Activated gamma-delta T cell treated with anti-CD3 and anti-CD28 coated beads, Interleukin-2, amount 50 U/mL, for 16 hours (primary cell): ENCODE results near the gene CAPZB.

ENCODE experiments used
- DNase-seq: peaks from one replicate; pipeline ENCODE4 v3.0.0-alpha.2; 2020; ENCODE audit warnings: low read depth

The CAPZB gene

DNA sequence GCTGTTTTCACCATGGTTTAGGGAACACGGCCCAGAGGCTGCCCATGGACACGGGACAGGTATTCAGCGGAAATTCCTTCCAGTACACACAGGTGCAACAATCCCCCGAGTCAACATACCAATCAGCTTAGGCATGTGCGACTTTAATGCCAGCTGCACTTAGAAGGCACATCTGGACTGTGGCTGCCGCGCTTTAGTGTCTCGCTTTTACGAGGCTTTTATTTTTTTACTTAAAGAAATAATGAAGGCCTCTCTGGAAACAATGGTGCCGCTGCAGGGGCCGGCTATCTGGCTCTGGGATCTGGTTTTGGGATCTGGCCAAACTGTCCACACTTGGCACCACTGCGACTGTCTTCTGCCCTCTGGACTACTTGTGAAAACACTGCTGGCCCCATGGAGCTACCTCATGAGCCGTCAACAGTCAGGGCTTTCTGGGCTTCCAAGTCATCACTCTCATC, 117.7 kb downstream of the CAPZB start:
- DNase-seq: no peak

DNA sequence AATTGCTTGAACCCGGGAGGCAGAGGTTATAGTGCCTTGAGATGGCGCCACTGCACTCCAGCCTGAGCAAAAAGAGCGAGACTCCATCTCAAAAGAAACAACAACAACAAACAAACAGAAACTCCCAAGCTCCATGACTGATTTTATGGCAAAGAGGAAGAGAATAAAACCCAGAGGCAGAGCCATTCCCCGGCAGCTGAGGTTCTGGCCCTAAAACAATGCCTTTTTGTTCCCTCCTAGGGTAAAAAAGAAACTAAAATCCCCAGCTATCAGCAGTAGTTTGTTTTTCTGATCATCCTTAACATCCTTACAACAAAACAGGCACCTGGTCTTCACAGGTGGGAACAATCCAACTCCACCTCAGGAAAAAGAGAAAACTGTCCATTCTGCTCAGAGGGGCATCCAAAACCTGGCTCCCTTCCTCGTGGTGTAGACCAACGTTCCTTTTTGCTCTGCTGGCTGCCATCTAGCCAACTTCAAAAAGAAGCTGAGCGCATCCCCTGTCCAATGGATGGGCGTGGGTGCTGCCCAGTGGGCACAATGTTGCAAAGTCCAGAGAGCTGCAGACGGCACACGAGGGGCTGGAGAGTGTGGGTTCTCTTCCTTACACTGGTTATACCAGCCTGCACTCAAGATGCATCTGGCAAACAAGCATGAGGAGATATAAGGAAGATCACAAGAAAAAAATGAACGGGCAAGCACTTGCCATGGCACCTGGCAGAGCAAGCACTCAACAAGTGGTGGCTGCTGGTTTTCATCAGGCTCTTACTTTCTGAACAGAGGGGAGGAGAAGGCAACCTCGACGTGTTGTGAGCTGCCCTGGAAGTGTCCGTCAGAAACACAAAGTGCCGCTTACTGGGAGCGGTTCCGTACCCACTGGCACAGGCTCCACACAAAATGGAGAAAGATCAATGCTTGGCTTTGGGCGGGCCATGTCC, 118.5 kb downstream of the CAPZB start:
- no peak for DNase-seq

DNA sequence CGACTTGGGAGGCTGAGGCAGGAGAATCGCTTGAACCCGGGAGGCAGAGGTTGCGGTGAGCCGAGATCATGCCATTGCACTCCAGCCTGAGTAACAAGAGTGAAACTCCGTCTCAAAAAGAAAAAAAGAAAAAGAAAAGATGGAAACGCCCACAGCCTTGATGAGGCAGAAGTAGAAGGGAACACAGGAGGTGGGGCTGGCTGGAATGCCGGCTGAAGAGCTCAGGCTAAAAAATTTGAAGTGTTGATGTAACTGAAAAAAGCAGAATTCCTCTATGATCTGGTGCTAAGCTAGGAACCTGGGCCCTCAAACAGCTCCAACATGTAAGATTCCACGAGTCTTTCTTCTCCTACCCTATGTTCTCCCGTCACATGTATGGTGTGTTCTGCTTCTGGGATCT, 119.6 kb downstream of the CAPZB start:
- DNase-seq: no peak

DNA sequence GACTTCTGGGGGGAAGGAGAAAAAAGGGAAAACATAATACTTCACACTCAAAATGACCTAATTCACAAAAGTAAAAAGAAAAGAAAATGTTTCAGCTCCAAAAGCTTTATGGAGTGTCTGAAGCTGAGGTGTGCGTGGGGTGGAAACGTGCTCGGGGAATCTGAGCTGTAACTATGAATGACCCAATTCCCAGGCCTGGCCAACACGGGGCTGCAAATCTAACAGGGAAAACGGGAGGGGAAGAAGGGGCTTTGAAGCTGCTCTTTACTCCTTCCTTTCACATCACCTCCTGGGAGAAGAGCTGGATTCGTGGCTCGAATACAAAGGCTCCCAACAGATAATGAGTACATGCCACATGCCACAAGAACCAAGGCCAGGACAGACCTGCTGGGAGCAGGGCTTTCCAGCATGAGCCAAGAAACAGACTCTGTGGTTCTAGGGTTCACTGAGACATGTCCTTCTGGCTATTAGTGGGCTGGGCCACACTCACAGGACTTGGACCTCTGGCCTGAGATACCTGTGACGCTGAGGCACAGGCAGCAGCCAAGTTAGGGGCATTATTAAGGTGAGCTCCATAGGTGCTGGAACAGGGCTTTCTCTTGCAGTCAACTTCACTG, 121.7 kb downstream of the CAPZB start:
- no peak for DNase-seq

DNA sequence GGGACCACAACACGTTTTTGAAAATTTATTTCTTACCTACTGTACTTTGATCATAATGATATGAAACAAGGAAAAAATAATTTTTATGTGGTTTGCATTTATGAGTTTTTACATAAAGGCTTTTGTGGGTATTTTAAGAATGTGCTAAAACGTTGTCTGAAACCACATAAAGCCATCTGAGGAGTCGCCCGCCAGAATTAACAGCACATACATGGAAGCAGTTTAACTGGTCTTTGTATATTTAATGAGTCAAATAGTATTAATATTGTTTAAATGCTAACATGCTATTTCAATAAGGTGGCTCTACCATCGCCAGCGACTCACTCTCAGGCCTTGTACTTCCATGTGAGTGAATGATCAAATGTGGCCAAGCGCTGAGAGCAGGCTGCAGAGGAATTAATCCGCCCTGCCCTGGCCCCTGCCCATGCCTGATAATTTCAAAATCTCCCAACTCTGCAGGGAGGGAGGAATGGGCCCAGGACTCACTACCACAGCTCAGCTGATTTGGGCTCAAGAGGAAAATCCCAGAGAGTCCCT, 123.7 kb downstream of the CAPZB start:
- no peak for DNase-seq

DNA sequence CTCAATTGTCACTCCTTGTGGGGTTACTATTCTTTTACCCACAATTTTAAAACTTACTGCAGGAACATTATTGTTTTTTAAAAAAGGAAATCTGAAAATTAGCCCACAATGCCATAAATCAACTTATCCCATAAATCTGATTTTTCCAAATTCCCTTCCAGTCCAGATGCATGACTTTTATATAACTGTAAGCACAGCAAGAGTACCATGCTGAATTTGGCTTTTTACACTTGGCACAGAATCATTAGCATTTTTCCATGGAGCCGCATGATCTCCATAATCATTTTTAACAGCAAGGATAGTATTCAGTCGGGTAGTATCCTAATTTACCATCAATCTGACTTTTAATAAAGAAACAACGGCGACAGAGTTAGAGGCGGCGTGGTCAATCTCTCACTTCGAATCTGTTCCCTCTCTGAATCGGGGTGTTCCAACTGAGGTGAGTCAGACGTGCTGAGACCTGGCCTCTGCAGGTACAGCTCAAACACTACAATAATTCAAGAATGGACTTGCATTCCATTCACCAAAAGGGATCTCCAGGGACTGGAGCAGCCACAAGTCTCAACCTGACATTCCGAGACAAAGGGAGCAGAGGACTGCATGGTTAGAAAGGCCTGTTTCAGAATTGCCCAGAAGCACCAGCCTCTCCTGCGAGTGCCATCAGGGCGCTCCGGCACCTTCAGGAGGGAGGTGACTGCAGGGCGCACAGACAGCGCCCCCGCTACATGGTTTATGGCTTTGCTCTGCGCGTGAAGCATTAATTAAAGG, 124.3 kb downstream of the CAPZB start:
- no peak for DNase-seq

DNA sequence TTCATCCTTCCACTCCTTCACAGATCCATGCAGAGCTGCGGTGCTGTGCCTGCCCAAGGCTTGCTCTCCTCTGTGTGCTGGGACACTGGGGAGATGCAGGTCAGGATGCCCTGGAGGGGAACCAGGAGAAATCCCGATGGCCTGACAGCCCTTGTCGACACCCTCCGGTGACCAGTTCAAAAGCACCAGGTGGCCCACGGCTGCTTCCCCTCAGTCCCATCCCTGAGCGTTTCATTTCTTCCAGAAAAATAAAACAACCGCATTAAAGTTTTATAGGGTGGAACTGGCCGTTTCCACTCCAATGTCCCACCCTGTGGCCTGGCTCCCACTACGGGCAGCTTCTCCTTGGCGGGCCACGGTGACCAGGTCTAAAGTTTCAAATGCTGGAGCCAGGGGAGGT, 124.9 kb downstream of the CAPZB start:
- DNase-seq: no peak

DNA sequence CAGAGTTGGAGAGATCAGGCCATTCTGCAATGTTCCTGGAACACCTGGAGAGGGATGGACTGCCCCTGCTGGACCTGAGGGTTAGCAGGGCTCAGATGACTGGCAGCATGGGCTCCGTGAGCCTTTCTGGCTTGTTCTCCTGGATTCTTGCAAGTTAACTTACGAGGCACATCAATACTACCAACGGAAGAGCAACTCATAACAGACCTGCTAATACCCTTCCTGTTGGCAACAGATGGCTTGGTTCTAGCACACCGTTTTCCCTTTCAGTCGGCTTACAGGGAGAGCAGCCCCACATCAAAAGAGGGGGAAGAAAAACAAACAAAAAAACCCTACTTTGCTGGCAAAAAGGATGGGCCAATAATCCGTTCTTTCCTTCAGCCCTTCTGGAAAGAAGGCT, 125.3 kb downstream of the CAPZB start:
- DNase-seq: no peak

DNA sequence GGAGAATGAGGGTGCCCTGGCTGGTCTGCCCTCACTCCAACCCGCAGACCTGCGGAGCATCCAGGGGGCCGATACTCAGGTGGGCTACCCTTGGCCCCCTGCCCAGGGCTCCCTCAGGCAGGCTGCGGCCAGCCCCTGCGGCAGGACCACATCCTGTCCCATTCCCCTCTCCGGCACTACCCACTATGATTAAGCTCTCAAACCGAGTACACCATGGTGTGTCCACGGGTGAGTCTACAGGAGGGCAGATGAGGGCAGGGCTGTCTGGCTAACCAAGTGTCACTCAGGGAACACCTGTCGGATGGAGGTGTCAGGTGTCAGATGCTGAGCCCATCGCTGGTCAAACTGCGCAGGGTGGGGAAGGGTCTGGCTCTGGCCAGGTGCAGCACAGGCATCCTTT, 126.0 kb downstream of the CAPZB start:
- DNase-seq: no peak

DNA sequence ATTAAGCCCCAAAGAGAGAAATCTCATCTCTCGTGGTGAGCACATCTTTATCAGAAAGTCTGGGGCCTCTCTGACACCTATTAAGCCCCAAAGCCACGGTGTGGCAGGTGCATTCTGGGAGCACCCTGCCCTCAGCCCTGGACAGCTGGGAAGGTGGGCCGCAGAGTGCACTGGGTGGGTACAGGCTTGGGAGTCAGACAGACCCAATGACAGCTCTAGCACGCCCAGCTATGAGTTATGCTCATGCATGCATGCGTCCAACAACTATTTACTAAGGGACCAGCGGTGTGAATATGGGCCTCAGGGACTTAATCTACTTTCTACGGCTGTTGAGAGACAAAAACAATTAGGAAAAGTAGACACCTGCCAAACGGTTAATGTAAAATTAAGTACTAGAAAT, 126.6 kb downstream of the CAPZB start:
- DNase-seq: no peak

DNA sequence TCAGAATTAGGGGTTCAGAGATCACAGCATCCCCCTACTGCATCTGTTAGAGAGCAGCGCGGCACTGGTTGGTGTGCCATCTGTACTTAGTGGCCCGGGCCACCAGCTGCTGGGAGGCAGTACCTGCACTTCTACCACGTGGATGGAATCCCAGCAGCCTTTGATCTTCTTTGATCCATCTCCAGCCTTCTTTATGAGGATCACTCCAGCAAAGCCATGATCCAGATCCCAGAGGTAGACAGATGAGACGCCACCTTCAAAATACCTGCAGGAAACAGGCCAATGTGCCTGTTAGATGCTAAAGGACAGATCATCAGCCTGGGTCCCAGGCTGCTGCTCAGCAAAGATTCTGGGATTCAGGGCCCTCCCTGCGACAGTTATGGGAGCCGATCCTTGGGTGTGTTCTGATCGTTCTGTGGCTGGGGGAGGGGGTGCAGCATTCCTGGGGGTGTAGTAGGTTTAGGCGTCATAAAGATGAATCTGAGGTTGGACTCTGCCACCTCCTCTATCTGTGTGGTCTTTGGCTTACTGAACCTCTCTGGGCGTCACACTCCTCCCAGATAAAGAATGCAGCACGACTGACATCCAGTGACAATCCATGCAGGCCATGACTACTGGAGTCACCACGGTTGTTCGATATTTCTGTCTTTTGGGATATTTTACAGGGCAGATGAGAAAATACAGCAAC, 127.9 kb downstream of the CAPZB start:
- no peak for DNase-seq

DNA sequence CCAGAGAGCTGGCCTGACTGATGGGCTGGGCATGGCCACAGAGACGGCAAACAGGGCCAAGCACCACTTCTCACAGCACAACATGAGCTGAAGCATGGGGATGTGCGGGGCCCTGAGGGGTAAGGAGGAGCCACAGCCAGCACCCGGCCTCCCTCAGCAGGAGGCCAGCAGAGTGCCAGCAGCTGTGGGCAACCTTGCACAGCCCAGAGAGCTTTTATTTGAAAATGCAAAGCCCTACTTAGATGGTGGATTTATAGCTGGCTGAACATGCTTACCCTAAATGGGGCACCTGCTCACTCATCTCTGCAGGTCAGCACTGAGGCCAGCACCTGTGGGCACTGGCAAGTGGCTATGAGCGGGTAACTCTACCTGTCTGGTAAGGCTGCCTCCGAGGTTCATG, 129.1 kb downstream of the CAPZB start:
- no peak for DNase-seq

DNA sequence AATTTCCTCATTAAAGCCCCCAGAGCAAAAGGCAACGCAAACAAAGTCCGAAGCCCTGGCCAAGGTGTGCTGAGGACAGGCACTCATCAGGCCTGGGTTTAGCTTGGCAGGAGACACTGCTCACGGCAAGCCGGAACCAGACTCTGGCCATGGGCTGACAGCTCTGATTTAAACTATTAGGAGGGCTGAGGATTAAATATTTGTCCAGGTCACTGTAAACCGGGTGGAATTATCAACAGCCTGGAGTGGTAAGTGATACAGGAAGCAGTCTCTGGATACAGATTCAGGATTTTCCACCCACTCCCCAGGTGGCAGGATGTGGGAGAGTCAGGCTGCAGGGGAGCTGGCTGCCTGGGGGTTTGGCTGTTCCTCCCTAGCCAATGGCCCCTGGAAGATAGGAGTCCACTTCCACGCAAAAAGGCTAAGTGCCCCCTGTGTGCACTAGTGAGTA, 130.8 kb downstream of the CAPZB start:
- no peak for DNase-seq

DNA sequence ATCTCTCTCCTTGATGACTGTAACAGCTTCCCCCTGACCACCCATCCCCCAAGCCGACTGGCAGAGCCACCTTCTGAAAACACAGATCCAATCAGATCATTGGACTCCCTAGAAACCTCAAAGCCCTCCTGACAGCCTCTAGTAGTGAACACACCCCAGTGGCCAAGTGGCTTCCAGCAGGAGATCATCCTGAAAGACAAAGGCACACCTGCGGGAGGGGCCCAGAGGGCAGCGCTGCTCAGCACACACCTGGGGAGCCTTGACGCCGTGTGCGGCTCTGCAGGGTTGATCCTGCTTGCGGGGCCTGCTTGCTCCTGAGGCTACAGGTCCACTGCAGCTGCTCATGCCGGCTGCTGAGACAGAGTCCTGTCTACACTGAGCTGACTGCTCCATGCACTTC, 131.7 kb downstream of the CAPZB start:
- no peak for DNase-seq

DNA sequence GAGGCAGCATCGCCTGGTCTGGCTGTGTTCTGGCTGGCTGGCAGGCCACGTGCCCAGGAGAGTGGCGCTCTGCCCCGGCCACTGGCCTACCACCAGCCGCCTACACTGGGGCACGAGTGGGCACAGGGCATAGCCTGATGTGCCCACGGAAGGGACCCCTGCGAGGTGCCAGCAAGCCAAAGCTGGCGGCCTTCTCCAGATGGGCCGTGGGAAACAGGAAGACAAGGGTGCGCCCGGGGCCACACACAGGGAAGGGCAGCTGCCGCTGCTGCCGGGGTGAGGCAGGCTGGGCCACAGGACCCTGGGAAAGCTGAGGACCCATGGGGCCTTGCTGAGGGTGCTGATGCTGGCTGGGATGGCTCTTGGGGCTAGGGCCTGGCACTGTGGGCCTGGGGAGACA, 132.5 kb downstream of the CAPZB start:
- DNase-seq: no peak

DNA sequence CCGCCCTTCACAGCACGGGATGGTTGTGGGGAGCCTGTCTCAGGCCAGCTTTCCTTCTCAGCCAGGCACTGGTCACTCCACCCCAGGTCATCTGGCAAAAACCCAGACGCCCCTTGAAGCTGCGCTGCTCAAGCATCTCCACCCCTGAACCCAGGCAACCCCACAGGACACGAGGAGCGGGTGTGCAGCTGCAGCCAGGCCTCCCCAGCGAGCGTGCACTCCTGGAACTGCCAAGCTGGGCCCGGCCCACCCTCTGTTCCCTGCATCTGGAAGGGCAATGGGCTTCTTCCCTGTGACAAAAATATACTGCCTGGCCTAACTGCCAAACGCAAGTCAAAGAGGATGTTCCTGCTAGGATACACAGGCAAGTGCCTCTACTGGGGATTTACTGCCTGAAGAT, 133.5 kb downstream of the CAPZB start:
- no peak for DNase-seq

DNA sequence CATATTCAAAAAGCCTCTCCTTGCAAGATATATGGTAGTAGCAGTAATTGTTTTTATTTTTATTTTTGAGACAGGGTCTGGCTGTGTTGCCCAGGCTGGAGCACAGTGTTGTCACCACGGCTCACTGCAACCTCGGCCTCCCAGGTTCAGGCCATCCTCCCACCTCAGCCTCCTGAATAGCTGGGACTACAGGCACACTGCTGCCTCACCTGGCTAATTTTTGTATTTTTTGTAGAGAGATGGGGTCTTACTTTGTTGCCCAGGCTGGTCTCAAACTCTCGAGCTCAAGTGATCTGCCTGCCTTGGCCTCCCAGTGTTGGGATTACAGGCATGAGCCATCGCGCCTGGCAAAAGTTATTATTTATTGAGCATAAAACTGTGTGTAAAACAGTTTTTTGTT, 134.8 kb downstream of the CAPZB start:
- no peak for DNase-seq

DNA sequence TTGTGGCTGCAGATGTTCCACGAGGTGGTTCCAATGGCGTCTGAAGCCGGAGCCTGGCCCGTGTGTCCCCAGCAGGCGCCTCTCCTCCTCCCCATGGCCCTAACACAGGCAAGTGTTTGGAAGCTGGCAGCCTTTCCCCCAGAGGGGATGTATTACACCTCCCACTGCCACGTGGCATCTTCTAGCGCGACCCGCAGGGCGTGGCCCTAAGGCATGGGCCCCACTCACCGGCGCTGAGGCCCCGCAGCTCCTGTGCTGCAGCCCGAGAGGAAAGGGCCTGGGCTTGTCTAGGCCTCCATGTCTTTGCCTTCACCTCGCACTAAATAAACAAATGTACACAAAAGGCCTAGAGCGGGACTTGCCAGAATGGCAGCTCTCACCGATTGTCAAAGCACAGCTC, 135.3 kb downstream of the CAPZB start:
- no peak for DNase-seq

DNA sequence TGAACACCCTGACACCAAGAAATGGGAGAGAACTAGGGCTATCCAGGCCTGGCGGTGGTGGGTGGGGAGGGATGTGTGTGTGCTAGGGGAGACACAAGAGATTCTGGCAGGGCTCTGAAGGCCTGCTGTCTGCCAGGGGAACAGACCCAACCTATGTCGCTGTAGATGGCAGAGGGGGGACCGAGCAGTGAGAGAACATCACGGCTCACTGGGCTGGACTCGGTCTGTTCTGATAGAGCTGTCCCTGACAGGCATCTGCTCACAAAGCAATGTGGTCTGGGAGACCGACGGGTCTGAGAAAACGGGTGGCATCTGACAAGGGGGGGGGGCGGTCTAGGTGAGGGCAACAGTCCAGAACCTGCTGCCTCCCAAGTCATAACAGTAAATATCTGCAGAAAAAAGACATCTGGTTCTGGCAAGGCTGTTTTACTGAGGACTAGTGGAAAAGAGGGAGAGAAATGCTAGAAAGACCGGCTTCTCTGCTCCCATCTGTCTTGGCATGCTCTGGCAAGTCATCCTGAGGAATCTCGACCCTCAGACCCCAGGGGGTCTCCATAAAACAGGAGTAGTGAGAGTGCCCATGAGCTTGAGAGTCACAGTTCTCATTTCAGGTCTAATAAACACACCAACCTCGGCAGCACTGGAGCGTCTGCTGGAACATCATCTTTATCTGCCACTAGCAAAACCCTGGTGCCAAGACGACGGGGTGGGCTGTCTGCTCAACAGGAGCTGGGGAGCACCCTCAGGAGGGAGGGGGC, 136.7 kb downstream of the CAPZB start:
- no peak for DNase-seq

DNA sequence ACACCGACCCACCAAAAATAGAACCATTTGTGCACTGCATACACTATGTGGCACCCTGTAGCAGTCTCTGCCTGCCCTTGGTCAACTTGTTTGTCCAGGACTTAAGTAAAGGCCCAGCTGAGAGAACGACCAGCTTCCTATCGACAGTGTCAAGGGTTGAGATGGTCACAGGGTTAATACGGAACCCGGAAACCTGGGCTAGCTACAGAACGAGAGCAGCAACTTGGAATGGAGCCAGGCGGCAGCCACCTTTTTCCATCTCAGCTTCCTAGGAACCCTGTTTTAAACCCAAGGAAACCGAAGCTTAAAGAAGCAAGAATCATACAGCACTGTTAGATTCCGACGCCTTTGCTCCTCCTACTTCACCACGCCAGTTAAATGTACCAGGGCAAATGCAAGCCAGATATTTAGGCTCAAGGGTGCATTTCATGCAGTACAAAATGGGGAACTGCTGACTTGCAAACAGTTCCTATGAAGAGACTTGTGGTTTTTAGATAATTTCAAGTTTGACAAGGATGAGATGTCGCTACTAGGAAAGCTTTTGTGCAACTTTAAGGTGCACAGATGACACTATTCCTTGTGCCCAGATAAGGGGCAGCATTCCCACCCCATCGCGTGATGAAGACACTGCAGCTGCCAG, 137.7 kb downstream of the CAPZB start:
- DNase-seq: no peak

DNA sequence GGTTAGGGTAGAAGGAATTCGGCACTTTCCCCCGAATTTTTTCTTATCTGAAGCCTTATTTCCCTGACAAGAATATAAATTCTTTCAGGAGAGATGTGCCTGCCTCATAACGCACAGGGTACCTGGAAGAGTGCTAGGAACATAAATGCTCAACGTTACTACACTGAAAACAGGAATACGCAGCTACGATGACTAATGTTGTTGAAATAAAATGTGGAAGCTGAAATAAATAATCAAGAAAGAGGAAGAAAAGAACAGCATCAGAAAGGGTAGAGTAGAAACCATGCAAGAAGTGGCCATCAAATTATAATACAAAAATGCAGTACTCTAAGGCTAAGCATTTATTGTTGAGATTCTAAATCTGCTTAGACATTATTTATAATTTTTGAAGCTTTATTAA, 139.3 kb downstream of the CAPZB start:
- DNase-seq: no peak
